Endothelial cell of umbilical vein (primary cell): ENCODE results near the gene TOM1L2. TPM values are rescaled to one million over a fixed set of nuclear protein-coding genes. Genes with fewer than 3 reads are reported as not detected.

ENCODE experiments used
- BruUV-seq: library from RNA; stranded (reverse); fragments of 400-500 nt; replicated peaks from 2 replicates; lab custom pipeline; 2021; lab: Mats Ljungman, UMichigan
- CTCF ChIA-PET: fragments of 300-600, 350-600 bp; sonication (Branson Sonifier 250); formaldehyde crosslinking; loops from one replicate; lab custom pipeline; 2021; ENCODE audit warnings: antibody characterized with exemption, inconsistent platforms; lab: Charles Lee
- POLR2A ChIA-PET: fragments of 300-600, 350-600 bp; sonication (Branson Sonifier 250); formaldehyde crosslinking; loops from one replicate; lab custom pipeline; 2021; ENCODE audit warnings: antibody characterized with exemption, inconsistent platforms; lab: Charles Lee
- DNase-seq: peaks from one replicate; pipeline ENCODE4 v3.0.0-alpha.2; 2011; ENCODE audit warnings: low read depth, low spot score
- FAIRE-seq: peaks from 2 replicates; lab custom pipeline; 2011; peaks lifted over from hg19 to GRCh38; lab: Jason Lieb, UNC
- H2AFZ ChIP-seq: 2 replicates; pipeline ENCODE4 v1.6.0; 2012; ENCODE audit warnings: low read depth, low read length, control low read depth, inconsistent platforms
- H3K27ac ChIP-seq: 2 replicates; pipeline ENCODE4 v1.5.1; 2011; ENCODE audit warnings: low read depth, mild to moderate bottlenecking, control low read depth, low read length, moderate library complexity; ENCODE audit not compliant: insufficient read depth
- H3K27me3 ChIP-seq, 2 experiments: 2 replicates each; pipeline versions ENCODE4 v1.6.0 to v1.6.1; 2011; ENCODE audit warnings: low read length in 2 of 2, mixed read lengths in 1 of 2; ENCODE audit not compliant: control insufficient read depth in 2 of 2, insufficient read depth in 2 of 2
- H3K36me3 ChIP-seq, 2 experiments: 2 replicates in 1 of 2; 3 replicates in 1 of 2; pipeline ENCODE4 v1.5.1; 2011; ENCODE audit warnings: low read length in 2 of 2, mild to moderate bottlenecking in 1 of 2, moderate library complexity in 1 of 2; ENCODE audit not compliant: control insufficient read depth in 2 of 2, insufficient read depth in 2 of 2; ENCODE audit errors: extremely low read depth in 1 of 2
- H3K4me1 ChIP-seq: 3 replicates; pipeline ENCODE4 v1.5.1; 2011; ENCODE audit warnings: mild to moderate bottlenecking, low read length; ENCODE audit not compliant: control insufficient read depth, insufficient read depth; ENCODE audit errors: extremely low read depth
- H3K4me2 ChIP-seq: 2 replicates; pipeline ENCODE4 v1.6.1; 2011; ENCODE audit warnings: low read length, control low read depth, mixed read lengths; ENCODE audit not compliant: insufficient read depth
- H3K4me3 ChIP-seq, 3 experiments: fragments of 200-600 bp in 1 of 3; sonication (generic), shearing (Covaris generic) in 1 of 3; replicated peaks in 1 of 3; 2 replicates each; pipeline ENCODE4 v1.5.1; 2011 to 2016; ENCODE audit warnings: control low read depth in 3 of 3, low read length in 3 of 3, mild to moderate bottlenecking in 2 of 3, inconsistent platforms in 1 of 3, low read depth in 1 of 3, moderate library complexity in 1 of 3; ENCODE audit not compliant: insufficient read depth in 1 of 3
- H3K79me2 ChIP-seq: 2 replicates; pipeline ENCODE4 v1.6.0; 2012; ENCODE audit warnings: low read length, inconsistent platforms; ENCODE audit not compliant: control insufficient read depth, insufficient read depth
- H3K9ac ChIP-seq: replicated peaks from 2 replicates; pipeline ENCODE3; 2011; ENCODE audit warnings: low read length, control low read depth; ENCODE audit not compliant: insufficient read depth; ENCODE audit errors: extremely low read depth
- H3K9me1 ChIP-seq: replicated peaks from 3 replicates; pipeline ENCODE4 v1.6.0; 2011; ENCODE audit warnings: mild to moderate bottlenecking, low read length; ENCODE audit not compliant: control insufficient read depth, insufficient read depth; ENCODE audit errors: extremely low read depth
- H3K9me3 ChIP-seq: replicated peaks from 2 replicates; pipeline ENCODE4 v1.5.1; 2012; ENCODE audit warnings: low read length, inconsistent platforms; ENCODE audit not compliant: control insufficient read depth, insufficient read depth
- H4K20me1 ChIP-seq: replicated peaks from 2 replicates; pipeline ENCODE3; 2011; ENCODE audit warnings: mild to moderate bottlenecking, low read length; ENCODE audit not compliant: control insufficient read depth, insufficient read depth; ENCODE audit errors: extremely low read depth
- EZH2 ChIP-seq: IDR thresholded peaks from 2 replicates; pipeline ENCODE4 v1.6.1; 2012; ENCODE audit warnings: borderline replicate concordance, low read depth, mild to moderate bottlenecking, moderate library complexity, low read length, inconsistent platforms; ENCODE audit not compliant: severe bottlenecking
- FOS ChIP-seq: IDR thresholded peaks from 2 replicates; pipeline ENCODE4 v1.6.1; 2011; ENCODE audit warnings: mild to moderate bottlenecking, low read length, moderate library complexity, borderline replicate concordance; ENCODE audit not compliant: insufficient read depth
- GATA2 ChIP-seq: IDR thresholded peaks from 2 replicates; pipeline ENCODE4 v1.7.0; 2011; ENCODE audit warnings: low read depth, mild to moderate bottlenecking, moderate library complexity, mixed read lengths, low read length; ENCODE audit not compliant: insufficient read length, insufficient read depth
- JUN ChIP-seq: IDR thresholded peaks from 2 replicates; pipeline ENCODE4 v1.6.1; 2011; ENCODE audit warnings: borderline replicate concordance, low read depth; ENCODE audit not compliant: insufficient read length, insufficient read depth
- MAX ChIP-seq: IDR thresholded peaks from 2 replicates; pipeline ENCODE4 v1.6.1; 2011; ENCODE audit not compliant: insufficient read depth, insufficient read length
- MYC ChIP-seq: IDR thresholded peaks from one replicate; pipeline ENCODE4 v1.6.1; 2011; ENCODE audit warnings: mild to moderate bottlenecking, low read depth, low read length
- POLR2A ChIP-seq: IDR thresholded peaks from 2 replicates; pipeline ENCODE4 v1.6.1; 2012; ENCODE audit warnings: low read depth, mild to moderate bottlenecking, control low read depth, low read length
- POLR2AphosphoS5 ChIP-seq: IDR thresholded peaks from 2 replicates; pipeline ENCODE4 v1.6.1; 2012; ENCODE audit warnings: low read depth, mild to moderate bottlenecking, control low read depth, low read length, moderate library complexity; ENCODE audit not compliant: insufficient read depth
- dilution Hi-C: fragments of 300-500 bp; cut with MboI; formaldehyde crosslinking; loops from one replicate; pipeline ENCODE4 v1.15.0; 2019; ENCODE audit warnings: low sequenced_read_pairs; ENCODE audit not compliant: extremely low pct_ligation_motif_present
- intact Hi-C: fragments of 100-400 bp; cut with micrococcal nuclease; formaldehyde crosslinking; loops from one replicate; pipeline ENCODE4 v1.10.0; 2022
- polyA plus RNA-seq, 4 experiments: library from polyadenylated mRNA; depleted of rRNA in 3 of 4; stranded (reverse) in 3 of 4; unstranded in 1 of 4; fragments of >200 nt; gene quantifications; 2 replicates each; pipeline versions ENCODE4 v1.2.1 to v1.2.3, GENCODE V29; 2011 to 2012; ENCODE audit warnings: missing spikeins in 1 of 4
- total RNA-seq: library from RNA; stranded (reverse); gene quantifications from 2 replicates; pipeline ENCODE4 v1.2.3, GENCODE V29; 2021
- TF ChIP-seq, protein P1 (sequence below), 2 donors: IDR thresholded peaks; 1 replicate in 1 of 2; 2 replicates in 1 of 2; pipeline ENCODE4 v1.5.1; 2011; ENCODE audit warnings: low read length in 2 of 2, mild to moderate bottlenecking in 2 of 2, moderate library complexity in 2 of 2, control low read depth in 1 of 2, inconsistent platforms in 1 of 2, low read depth in 1 of 2; ENCODE audit not compliant: insufficient read depth in 1 of 2; ENCODE audit errors: extremely low read depth in 1 of 2

Gene TOM1L2
- total and polyA plus RNA-seq, 2 donors (not counting 3 experiments of a cell fraction or from before 2014, with no cell fraction given), result 31.7 to 37.6 TPM

GRCh38 chr17:17902877-17903276 lies 69.3 kb downstream of the TOM1L2 start:
- intact Hi-C loops, result no loop called here
- no peak overlapping the region for H2AFZ ChIP-seq
- FAIRE-seq, result no peak
- H3K9me3 ChIP-seq, result no peaks in the 10 kb centered on the region
- BruUV-seq, result no TSS peak
- no peak overlapping the region for H3K9ac ChIP-seq
- H3K4me1 ChIP-seq, result peaks cover 31% of the 10 kb centered on the region
- no peaks in the 10 kb centered on the region for H3K79me2 ChIP-seq
- H3K36me3 ChIP-seq, result no peaks in the 10 kb centered on the region
- H3K4me2 ChIP-seq, result no peak overlapping the region
- no peaks in the 10 kb centered on the region for H3K27me3 ChIP-seq
- no peak for DNase-seq
- POLR2A ChIA-PET, result no interaction called here
- CTCF ChIA-PET, result no interaction called here
- H3K4me3 ChIP-seq, result no peak overlapping the region
- H4K20me1 ChIP-seq, result no peaks in the 10 kb centered on the region
- no peaks in the 10 kb centered on the region for H3K9me1 ChIP-seq
- TF ChIP-seq JUN, result no peak
- no peak for TF ChIP-seq GATA2
- TF ChIP-seq, protein P1, sequence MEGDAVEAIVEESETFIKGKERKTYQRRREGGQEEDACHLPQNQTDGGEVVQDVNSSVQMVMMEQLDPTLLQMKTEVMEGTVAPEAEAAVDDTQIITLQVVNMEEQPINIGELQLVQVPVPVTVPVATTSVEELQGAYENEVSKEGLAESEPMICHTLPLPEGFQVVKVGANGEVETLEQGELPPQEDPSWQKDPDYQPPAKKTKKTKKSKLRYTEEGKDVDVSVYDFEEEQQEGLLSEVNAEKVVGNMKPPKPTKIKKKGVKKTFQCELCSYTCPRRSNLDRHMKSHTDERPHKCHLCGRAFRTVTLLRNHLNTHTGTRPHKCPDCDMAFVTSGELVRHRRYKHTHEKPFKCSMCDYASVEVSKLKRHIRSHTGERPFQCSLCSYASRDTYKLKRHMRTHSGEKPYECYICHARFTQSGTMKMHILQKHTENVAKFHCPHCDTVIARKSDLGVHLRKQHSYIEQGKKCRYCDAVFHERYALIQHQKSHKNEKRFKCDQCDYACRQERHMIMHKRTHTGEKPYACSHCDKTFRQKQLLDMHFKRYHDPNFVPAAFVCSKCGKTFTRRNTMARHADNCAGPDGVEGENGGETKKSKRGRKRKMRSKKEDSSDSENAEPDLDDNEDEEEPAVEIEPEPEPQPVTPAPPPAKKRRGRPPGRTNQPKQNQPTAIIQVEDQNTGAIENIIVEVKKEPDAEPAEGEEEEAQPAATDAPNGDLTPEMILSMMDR (IDR thresholded peaks at IDR 0.05; ENCODE audit: extremely low read depth in 1 of 2, insufficient read depth in 1 of 2, low read depth in 1 of 2, low read length in 2 of 2), result no peak
- TF ChIP-seq POLR2A, result no peak
- TF ChIP-seq EZH2, result no peak
- no peak for TF ChIP-seq FOS
- no peak for TF ChIP-seq MAX
- no peak for TF ChIP-seq MYC
- no peak for TF ChIP-seq POLR2AphosphoS5
- dilution Hi-C loops, result no loop called here
- H3K27ac ChIP-seq, result no peak overlapping the region
